ENCODE results near the gene STING1. TPM values are rescaled to one million over a fixed set of nuclear protein-coding genes. Genes with fewer than 3 reads are reported as not detected.
A peak's percentile ranks its signal among the peaks of the same experiment; 100 is the strongest.
"Not testable (repeated sequence)": the region's sequence is repeated elsewhere in the genome, so short reads cannot be mapped to it uniquely, and the experiment has no call there.

STING1 gene
- total RNA-seq, 1 donor from 2014 or later: 3.3 TPM

GRCh38 chr5:139446956-139447779 lies 35.4 kb downstream of the STING1 start:
- FAIRE-seq (no peak), DNase-seq (ENCODE audit: low spot score in 2 of 2) (no peak)

- DNase-seq (ENCODE audit: low spot score in 2 of 2): no peak
- FAIRE-seq: no peak
These were observed 37.0 kb downstream of the STING1 start for GRCh38 chr5:139445325-139446170.

- DNase-seq (ENCODE audit: low spot score in 2 of 2) (no peak), FAIRE-seq (no peak)
These were observed 38.6 kb downstream of the STING1 start for GRCh38 chr5:139443831-139444453.

GRCh38 chr5:139440416-139440815 lies 42.1 kb downstream of the STING1 start:
- FAIRE-seq; DNase-seq (ENCODE audit: low spot score in 2 of 2): not testable (repeated sequence)

- FAIRE-seq: no peak
- peak; percentile 89 to 93 for DNase-seq (ENCODE audit: low spot score in 2 of 2)
These were observed 43.3 kb downstream of the STING1 start, which contains the start of gene DNAJC18 for GRCh38 chr5:139439013-139439903. Gene DNAJC18 (minus strand): TSS chr5:139439525. CDS start chr5:139439445, 80 bp downstream.

- DNase-seq (ENCODE audit: low spot score in 2 of 2): no peak
- FAIRE-seq: no peak
These were observed 43.9 kb downstream of the STING1 start for GRCh38 chr5:139438707-139439012.

GRCh38 chr5:139435676-139436075 lies 46.9 kb downstream of the STING1 start:
- no peak for FAIRE-seq

GRCh38 chr5:139431706-139432105 lies 50.9 kb downstream of the STING1 start:
- FAIRE-seq: no peak

More at GRCh38 chr5:139435676-139436075, 46.9 kb downstream of the STING1 start:
- DNase-seq (ENCODE audit: low spot score in 2 of 2): no peak

GRCh38 chr5:139430015-139430414 lies 52.5 kb downstream of the STING1 start:
- FAIRE-seq (no peak), DNase-seq (ENCODE audit: low spot score in 2 of 2) (no peak)

More at GRCh38 chr5:139431706-139432105, 50.9 kb downstream of the STING1 start:
- no peak for DNase-seq (ENCODE audit: low spot score in 2 of 2)

- DNase-seq (ENCODE audit: low spot score in 2 of 2) (no peak), FAIRE-seq (no peak)
These were observed 56.2 kb downstream of the STING1 start for GRCh38 chr5:139426203-139426885.

Small RNAs within 50 kb of the gene (small RNA-seq; reads per million reads assigned to genes)
- 0.33 reads per million, percentile 18 among the genes with 10 or more reads in this experiment for gene RNU5B-4P

Other genes starting within 250 kb of the STING1 start
- gene MATR3, start 189.0 kb downstream of the STING1 start, total RNA-seq: 810 TPM
- 113 TPM for gene PAIP2, start 140.9 kb downstream of the STING1 start, total RNA-seq
- not detected for gene SLC23A1, start 99.5 kb downstream of the STING1 start, total RNA-seq
- gene MZB1, start 92.8 kb downstream of the STING1 start, total RNA-seq: not detected
- gene PROB1, start 87.7 kb downstream of the STING1 start, total RNA-seq: under 0.01 TPM
- 1.6 TPM for gene SPATA24, start 78.7 kb downstream of the STING1 start, total RNA-seq
- 53.0 TPM for gene DNAJC18, start 43.2 kb downstream of the STING1 start, total RNA-seq
- 4.9 TPM for gene ECSCR, start 20.0 kb downstream of the STING1 start, total RNA-seq
- not detected for gene SMIM33, start 11.8 kb downstream of the STING1 start, total RNA-seq
- gene UBE2D2, start 78.6 kb upstream of the STING1 start, total RNA-seq: 124 TPM
- gene CXXC5, start 165.6 kb upstream of the STING1 start, total RNA-seq: 38.7 TPM